IPS-15b (cell line): Measurements from ENCODE around the gene MED27.

Experiments used
- H3K27me3 ChIP-seq: one replicate; pipeline ENCODE4 v1.6.1; 2013; ENCODE audit warnings: low read length; ENCODE audit not compliant: control insufficient read depth, insufficient read depth
- H3K36me3 ChIP-seq: one replicate; pipeline ENCODE4 v1.6.1; 2013; ENCODE audit warnings: low read length; ENCODE audit not compliant: control insufficient read depth, insufficient read depth
- H3K4me1 ChIP-seq: one replicate; pipeline ENCODE4 v1.6.1; 2013; ENCODE audit warnings: mild to moderate bottlenecking, low read length; ENCODE audit not compliant: control insufficient read depth, insufficient read depth
- H3K4me3 ChIP-seq: one replicate; pipeline ENCODE4 v1.5.1; 2013; ENCODE audit warnings: low read depth, low read length
- H3K9ac ChIP-seq: one replicate; pipeline ENCODE4 v1.6.1; 2013; ENCODE audit warnings: low read depth, mild to moderate bottlenecking, low read length
- H3K9me3 ChIP-seq: one replicate; pipeline ENCODE4 v1.6.1; 2013; ENCODE audit warnings: mild to moderate bottlenecking, low read length; ENCODE audit not compliant: control insufficient read depth, insufficient read depth

Gene MED27

GRCh38 chr9:132039284-132039683 is 40.4 kb downstream of the MED27 start:
- H3K9me3 ChIP-seq, result no peaks in the 10 kb centered on the region
- no peaks in the 10 kb centered on the region for H3K36me3 ChIP-seq
- H3K27me3 ChIP-seq, result no peaks in the 10 kb centered on the region
- peaks cover 15% of the 10 kb centered on the region for H3K4me1 ChIP-seq
- no peak overlapping the region for H3K9ac ChIP-seq
- H3K4me3 ChIP-seq, result no peak overlapping the region

DNA sequence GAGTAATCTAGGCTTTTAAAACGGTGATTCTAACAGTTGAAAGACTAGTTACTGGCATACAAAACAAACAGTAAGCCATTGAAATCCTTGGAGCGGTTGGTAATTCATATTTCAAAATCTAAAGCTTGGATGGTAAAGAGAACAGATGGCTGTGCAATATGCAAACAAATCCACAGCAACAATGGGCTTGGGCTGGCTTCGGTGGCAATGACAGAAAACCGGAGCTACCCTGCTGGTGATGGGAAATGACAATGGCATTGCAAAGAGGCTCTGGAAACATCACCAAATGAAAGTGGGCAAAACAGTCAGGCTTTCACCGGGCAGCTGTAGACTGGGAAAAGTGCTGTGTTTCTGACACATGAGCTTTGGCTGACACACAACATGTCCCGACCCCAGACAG is 42.2 kb downstream of the MED27 start:
- Histone ChIP-seq H3K4me3 (no peak overlapping the region), H3K27me3 (no peaks in the 10 kb centered on the region), H3K36me3 (no peaks in the 10 kb centered on the region), H3K9me3 (no peaks in the 10 kb centered on the region), H3K4me1 (peaks cover 22% of the 10 kb centered on the region), H3K9ac (no peak overlapping the region)

DNA sequence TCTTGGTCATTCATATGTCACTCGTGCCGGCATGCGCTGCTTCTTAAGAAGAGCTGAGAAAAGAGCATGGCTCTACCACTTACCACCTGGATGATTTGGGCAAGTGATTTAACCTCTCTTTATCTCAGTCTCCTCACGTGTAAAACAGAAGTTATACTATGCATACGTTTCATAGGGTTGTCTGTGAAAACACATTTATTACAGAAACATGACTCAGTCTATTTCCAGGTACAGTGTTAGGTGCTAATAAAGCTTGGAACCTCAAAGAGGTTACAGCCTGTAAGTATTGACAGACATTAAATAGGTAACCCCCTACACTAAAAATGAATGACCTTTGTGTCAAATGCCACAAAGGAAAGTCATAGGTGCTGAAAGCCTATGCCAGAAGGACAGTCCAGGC is 43.1 kb downstream of the MED27 start:
- Histone ChIP-seq H3K4me1 (peaks cover 26% of the 10 kb centered on the region), H3K4me3 (no peak overlapping the region), H3K36me3 (no peaks in the 10 kb centered on the region), H3K27me3 (no peaks in the 10 kb centered on the region), H3K9me3 (no peaks in the 10 kb centered on the region), H3K9ac (no peak overlapping the region)

GRCh38 chr9:132035679-132036078 is 44.0 kb downstream of the MED27 start:
- peaks cover 26% of the 10 kb centered on the region for H3K4me1 ChIP-seq
- no peaks in the 10 kb centered on the region for H3K9me3 ChIP-seq
- no peaks in the 10 kb centered on the region for H3K27me3 ChIP-seq
- no peak overlapping the region for H3K9ac ChIP-seq
- no peaks in the 10 kb centered on the region for H3K36me3 ChIP-seq
- H3K4me3 ChIP-seq, result no peak overlapping the region

DNA sequence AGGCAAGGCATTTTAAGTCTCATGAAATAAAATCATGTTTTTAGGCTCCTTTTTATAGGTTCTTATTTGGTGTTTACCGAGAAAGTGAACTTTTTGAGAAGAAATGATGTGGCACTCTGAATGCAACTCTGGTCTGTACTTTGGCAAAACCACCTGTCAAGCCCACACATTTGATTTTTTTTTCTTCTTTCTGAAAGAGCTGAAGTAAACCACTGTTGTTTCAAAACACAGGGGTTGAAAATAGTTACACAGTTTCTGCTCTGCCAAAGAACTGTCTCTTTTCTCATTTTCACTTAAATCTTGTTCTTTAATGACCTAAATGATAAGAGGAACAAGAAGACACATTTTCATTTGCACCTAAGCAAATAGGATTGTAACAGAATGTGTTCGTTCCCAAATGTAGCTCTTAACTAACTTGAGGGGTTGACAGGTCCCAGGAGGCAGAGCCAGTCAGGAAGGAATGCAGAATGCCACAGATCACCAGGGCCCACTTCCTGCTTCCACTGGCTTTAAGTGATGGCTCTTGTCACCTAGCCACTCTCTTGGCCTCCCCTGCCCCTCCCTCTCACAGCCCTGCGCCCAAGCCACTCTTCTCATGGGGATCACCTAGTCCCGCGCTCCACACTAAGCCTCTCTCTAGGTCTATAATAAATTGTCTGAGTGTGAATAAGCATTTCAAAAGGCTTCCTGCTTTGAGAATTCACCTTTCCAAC is 47.3 kb downstream of the MED27 start:
- H3K27me3 ChIP-seq, result no peaks in the 10 kb centered on the region
- H3K9ac ChIP-seq, result no peak overlapping the region
- no peak overlapping the region for H3K4me3 ChIP-seq
- peaks cover 30% of the 10 kb centered on the region for H3K4me1 ChIP-seq
- no peaks in the 10 kb centered on the region for H3K36me3 ChIP-seq
- no peaks in the 10 kb centered on the region for H3K9me3 ChIP-seq

DNA sequence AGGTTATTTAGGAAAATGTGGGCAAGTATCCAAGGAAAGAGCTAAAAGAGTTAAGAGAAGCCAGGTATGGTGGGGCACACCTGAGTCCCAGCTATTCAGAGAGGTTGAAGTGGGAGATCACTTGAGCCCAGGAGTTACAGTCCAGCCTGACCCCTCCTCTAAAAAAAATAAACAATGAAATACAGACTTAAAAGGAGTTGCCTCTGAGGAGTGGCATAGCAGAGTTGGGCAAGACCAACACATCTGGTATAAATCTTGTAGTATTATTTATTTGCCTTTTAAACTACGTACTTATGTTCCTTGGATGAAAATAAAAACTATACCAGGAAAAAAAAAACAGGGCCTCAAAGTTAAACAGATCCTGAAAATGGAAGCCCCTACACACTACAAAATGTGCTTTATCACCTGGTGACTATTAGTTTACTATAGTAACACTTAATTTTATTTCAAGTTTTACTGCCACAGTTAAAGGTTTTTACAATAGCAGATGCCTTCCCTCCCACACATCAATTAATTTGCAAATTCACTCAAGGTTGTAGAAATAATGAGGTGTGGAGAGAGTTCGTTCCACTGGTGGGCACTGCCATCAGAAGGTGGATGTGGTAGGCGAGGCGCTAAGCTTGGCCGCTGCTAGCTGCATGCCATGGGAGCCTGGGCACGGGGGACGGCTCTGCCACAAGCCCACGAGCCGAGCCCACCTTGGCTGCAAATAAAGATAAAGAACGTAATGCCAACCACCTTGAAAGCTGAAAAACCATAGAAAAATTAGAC is 48.0 kb downstream of the MED27 start:
- H3K4me1 ChIP-seq, result peaks cover 33% of the 10 kb centered on the region
- H3K9me3 ChIP-seq, result no peaks in the 10 kb centered on the region
- H3K9ac ChIP-seq, result no peak overlapping the region

GRCh38 chr9:132030626-132031325 is 48.9 kb downstream of the MED27 start:
- H3K4me1 ChIP-seq, result peaks cover 38% of the 10 kb centered on the region

More for the DNA sequence above, 48.0 kb downstream of the MED27 start:
- no peaks in the 10 kb centered on the region for H3K27me3 ChIP-seq
- no peak overlapping the region for H3K4me3 ChIP-seq
- H3K36me3 ChIP-seq, result no peaks in the 10 kb centered on the region

DNA sequence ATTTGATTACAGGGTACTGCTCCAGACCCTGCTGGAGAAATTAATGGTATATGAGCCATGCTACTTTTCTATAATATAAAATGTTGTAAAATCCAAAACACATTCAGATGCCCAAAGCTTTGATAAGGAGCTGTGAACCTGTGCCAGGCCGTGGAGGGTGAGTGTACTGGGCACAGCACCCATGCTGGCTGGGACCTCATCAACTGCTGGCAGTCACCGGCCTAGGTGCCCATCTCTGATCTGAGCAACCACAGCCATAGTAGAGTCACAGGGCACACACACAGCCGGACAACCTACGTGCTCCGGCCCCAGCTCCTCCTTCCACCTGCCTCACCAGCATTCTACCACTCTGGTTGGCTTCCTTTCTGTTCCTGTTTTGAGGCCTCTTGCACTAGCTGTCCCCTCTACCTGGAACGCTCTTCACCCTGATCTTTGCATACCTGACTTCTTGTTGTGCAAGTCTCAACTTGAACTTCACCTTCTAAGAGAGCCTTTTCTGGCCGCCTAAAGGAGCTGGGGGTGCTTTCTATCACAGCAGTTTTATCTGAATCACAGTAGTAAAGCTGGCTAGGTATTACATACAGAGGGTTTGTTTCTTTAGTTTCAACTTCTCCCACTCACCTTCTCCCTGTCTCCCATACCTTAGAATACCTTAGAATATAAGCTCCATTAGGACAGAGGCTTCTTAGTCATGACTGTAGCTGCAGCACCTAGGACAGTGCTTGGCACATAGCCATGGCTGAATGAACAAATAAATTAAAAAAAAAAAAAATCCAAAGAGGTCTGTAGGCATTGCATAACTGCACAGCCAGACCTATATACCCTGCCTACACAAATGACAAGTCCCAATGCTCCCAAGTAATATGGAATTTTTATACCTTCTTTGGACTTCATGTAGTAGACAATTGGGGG is 51.7 kb downstream of the MED27 start:
- H3K36me3 ChIP-seq, result no peaks in the 10 kb centered on the region
- no peak overlapping the region for H3K4me3 ChIP-seq
- no peak overlapping the region for H3K9ac ChIP-seq
- peaks cover 23% of the 10 kb centered on the region for H3K4me1 ChIP-seq
- no peaks in the 10 kb centered on the region for H3K27me3 ChIP-seq
- H3K9me3 ChIP-seq, result no peaks in the 10 kb centered on the region

More at GRCh38 chr9:132030626-132031325, 48.9 kb downstream of the MED27 start:
- Histone ChIP-seq H3K4me3 (no peak overlapping the region), H3K9ac (no peak overlapping the region), H3K27me3 (no peaks in the 10 kb centered on the region), H3K36me3 (no peaks in the 10 kb centered on the region), H3K9me3 (no peaks in the 10 kb centered on the region)

DNA sequence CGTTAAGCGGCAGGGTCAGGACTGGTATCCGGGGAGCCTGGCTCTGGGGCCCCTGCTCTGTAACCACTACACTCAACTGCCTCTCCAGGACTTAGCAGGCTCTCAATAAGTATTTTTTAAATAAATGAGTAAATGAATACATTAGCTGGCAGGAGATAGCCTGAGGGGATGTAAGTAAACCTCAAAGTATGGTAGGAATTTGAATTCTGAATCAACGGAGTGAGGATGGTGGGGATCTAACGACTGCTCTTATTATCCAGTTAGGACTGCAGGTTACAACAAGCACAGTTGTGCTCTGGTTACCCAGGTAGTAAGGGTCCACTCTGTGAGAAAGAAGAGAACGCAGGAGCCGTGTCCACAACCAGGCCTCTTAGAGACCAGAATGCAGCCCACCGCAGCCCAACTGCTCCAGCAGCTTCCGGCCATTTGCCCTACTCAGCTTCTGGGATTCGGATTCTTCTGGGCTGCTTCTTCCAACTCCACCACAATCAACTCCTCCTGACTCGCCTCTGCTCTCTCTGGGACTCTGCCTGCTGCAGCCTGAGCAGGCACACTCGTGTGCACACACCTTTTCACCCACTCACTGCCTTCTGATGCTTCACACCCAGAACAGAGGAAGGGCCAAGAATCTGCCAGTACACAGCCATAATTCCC is 52.6 kb downstream of the MED27 start:
- no peaks in the 10 kb centered on the region for H3K9me3 ChIP-seq
- no peak overlapping the region for H3K4me3 ChIP-seq
- H3K9ac ChIP-seq, result peak overlapping the region; percentile 37
- no peaks in the 10 kb centered on the region for H3K27me3 ChIP-seq
- H3K36me3 ChIP-seq, result no peaks in the 10 kb centered on the region
- H3K4me1 ChIP-seq, result peaks cover 17% of the 10 kb centered on the region

DNA sequence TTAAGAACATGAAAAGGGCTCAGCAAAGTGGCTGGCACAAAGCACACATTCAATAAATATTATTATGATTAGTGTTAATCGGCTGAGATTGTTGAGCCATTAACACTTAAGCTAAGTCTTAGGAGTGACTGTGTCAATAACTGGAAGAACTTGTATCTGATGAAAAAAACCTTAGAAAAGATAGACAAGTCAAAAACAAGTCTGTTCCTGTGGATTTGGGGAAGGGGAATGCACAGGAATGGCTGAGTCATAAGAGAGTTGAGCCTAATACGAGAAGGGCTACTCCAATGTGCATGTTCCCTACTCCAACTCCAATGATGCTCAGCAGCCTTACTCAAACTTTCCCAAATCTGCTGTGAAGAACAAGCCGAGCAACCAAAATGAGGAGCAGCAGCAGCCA is 53.9 kb downstream of the MED27 start:
- Histone ChIP-seq H3K27me3 (no peaks in the 10 kb centered on the region), H3K36me3 (no peaks in the 10 kb centered on the region), H3K9ac (no peak overlapping the region), H3K4me3 (no peak overlapping the region), H3K4me1 (peaks cover 25% of the 10 kb centered on the region), H3K9me3 (no peaks in the 10 kb centered on the region)

- Histone ChIP-seq H3K4me1 (peaks cover 27% of the 10 kb centered on the region), H3K4me3 (no peak overlapping the region), H3K27me3 (no peaks in the 10 kb centered on the region), H3K9me3 (no peaks in the 10 kb centered on the region), H3K9ac (no peak overlapping the region), H3K36me3 (no peaks in the 10 kb centered on the region)
These were observed 55.1 kb downstream of the MED27 start for GRCh38 chr9:132024589-132024988.
